NCI-H1105 (cell line): ENCODE results near the gene NRL.
"Not testable (repeated sequence)": the region's sequence is repeated elsewhere in the genome, so short reads cannot be mapped to it uniquely, and the experiment has no call there.

Experiments used
- DNase-seq: peaks from one replicate; lab custom pipeline; 2025; lab: John Stamatoyannopoulos, UW

NRL gene

GRCh38 chr14:24123424-24124417 lies 9.0 kb upstream of the NRL start:
- no peak for DNase-seq

GRCh38 chr14:24122898-24123297 lies 8.1 kb upstream of the NRL start:
- no peak for DNase-seq

GRCh38 chr14:24122416-24122815 lies 7.7 kb upstream of the NRL start:
- DNase-seq = no peak

GRCh38 chr14:24121210-24121609 lies 6.5 kb upstream of the NRL start:
- DNase-seq = no peak

DNA sequence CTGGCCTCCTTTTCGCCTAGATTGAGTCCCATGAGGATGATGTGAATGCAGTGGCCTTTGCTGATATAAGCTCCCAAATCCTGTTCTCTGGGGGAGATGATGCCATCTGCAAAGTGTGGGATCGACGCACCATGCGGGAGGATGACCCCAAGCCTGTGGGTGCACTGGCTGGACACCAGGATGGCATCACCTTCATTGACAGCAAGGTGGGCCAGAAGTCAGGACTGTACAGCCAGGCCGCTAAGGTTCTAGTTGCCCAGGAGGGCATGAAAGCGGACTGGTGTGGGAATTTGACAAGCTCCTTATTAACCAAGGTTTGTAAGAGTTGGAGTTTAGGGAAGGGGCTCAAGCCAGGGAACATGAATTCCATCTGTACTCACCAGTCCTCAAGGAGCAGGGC lies 4.9 kb upstream of the NRL start:
- DNase-seq = no peak

DNA sequence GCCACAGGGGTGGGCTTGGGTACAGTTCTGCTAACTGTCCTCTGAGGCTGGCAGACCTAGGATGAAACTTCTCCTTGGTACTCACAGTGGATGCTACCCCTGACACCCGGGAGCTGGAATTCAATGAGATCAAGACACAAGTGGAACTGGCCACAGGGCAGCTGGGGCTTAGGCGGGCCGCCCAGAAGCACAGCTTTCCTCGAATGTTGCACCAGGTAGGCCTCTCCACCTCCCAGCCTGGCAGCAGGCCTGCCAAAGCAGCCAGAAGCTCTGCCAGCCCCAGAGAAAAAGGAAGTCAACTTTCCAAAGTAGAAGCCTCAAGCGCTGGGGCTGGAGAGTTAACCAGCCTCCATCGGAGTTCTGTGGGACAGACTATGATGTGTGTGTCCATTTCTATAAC lies 2.4 kb upstream of the NRL start:
- DNase-seq = no peak

- DNase-seq = no peak
Measured at GRCh38 chr14:24116128-24116814, 1.5 kb upstream of the NRL start.

DNA sequence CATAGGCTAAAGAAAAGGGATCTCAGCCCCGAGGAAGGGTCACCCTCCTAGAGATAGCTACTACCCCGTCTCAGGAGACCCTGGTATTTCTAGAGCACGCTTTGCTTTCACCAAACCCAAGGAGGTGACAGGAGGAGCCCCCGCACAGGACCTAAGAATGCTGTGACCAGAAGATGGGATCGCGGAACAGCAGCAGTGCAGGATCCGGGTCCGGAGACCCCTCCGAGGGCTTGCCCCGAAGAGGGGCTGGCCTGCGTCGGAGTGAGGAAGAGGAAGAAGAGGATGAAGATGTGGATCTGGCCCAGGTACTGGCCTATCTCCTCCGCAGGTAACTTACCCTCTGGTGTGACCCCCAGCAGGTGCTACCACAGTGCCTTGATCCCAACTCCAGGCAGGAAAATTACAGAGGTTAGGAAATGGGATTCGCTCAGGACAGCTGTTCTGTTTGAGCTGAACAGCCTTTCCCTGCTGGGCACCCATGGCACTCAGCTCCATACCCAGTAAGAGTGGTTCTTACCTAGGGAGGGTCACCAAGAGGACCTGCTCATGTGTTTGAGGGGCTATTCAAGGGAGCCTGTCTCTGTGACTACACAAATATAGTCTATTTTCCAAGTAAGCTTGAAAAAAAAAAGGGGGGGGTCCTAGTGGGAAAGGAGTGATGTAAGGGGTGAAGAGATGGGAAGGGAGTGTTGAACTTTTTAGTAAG lies 826 bp upstream of the NRL start:
- DNase-seq = no peak

DNA sequence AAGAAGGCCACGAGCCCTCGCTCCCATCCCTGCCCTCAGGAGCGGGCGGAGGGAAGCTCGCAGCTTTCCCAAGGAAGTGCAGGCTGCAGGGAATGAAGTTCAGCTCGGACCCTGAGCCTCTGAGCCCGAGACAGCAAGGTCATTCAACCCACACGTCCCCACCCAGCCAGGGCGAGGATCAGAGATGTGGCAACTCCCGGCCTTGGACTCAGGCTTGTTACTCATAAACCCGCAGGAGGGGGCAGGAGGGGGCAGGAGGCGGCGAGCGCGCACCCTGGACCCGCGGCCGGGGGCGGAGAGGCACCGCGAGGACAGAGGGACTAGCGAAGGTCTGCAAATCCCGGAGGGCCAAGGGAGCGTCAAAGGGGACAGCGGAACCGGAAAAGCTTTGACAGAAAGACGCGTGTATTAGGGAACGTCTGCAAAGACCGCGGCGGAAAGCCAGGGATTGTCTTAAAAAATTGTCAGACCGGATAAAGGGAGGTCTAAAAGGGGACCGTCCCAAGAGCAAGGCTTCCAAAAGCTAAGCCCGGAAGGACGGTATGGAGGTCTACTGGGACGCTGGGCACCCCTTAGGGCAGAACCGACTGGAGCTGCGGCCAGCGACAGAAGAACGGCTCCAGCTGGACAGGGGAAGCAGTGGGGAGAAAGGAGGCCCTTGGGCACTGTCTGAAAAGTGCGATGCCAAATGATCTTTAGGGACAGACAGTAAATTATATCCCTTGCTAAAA lies 783 bp downstream of the NRL start:
- DNase-seq = peak; percentile 81

GRCh38 chr14:24113379-24113800 lies 1.4 kb downstream of the NRL start:
- no peak for DNase-seq

DNA sequence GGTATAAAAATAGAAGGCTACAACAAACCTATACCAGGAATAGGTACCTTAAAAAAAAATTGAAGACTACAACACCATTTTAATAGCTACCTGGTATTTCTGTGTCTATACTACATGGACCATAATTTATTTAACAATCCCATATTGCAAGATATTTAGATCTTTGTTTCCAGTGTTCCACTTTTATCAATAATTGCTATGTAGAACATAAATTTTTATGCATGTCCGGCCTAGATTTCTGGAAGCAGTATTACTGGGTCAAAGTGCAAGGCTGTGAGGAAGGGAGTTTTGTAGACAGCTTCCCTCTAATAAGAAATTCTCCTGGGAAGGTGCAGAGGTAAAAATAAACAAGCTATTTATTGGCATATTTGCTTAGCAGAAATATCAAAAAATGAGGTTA lies 4.2 kb downstream of the NRL start:
- DNase-seq = no peak

- no peak for DNase-seq
Measured at GRCh38 chr14:24110060-24110459, 4.7 kb downstream of the NRL start.

DNA sequence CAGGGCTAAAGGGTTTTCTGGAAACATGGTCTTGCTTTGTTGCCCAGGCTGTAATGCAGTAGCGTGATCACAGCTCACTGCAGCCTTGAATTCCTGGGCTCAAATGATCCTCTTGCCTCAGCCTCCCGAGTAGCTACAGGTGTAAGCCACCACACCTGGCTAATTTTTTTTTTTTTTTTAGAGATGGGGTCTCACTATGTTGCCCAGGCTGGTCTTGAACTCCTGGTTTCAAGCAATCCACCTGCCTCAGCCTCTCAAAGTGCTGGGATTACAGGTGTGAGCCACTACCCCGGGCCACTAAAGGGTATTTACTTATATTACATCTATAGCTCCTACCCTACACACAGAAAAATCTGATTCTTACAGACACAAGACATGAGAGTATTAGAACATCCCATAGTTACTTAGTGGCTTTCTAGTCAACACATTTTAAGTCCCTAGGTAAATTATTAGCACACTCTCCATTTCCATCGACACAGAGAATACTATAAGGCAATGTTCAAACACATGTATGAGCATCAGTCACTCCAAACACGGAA lies 6.3 kb downstream of the NRL start:
- no peak for DNase-seq

DNA sequence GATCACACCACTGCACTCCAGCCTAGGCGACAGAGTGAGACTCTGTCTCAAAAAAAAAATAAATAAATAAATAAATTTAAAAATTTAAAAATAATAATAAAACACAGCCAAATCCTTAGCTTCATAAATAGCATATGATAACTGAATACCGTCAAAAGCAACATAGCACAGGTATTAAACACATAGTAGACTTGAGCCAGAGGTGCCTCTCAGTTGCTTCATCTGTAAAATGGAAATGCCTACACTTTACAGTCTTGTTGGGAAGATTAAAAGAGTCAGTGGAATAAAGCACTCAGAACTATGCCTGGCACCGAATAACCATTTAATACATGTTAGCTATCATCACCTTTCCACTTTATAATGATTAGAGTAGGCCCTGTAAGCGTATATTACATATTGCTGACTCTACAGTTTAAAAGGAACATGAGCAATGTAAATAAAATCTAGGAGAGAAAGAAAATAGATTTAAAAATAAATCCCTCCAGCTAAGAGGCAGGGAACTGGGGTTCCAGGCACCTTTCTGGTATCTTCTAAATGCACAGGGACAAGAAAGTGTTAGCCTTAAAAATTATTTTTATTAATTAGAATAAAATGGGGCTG lies 8.0 kb downstream of the NRL start:
- no peak for DNase-seq

DNA sequence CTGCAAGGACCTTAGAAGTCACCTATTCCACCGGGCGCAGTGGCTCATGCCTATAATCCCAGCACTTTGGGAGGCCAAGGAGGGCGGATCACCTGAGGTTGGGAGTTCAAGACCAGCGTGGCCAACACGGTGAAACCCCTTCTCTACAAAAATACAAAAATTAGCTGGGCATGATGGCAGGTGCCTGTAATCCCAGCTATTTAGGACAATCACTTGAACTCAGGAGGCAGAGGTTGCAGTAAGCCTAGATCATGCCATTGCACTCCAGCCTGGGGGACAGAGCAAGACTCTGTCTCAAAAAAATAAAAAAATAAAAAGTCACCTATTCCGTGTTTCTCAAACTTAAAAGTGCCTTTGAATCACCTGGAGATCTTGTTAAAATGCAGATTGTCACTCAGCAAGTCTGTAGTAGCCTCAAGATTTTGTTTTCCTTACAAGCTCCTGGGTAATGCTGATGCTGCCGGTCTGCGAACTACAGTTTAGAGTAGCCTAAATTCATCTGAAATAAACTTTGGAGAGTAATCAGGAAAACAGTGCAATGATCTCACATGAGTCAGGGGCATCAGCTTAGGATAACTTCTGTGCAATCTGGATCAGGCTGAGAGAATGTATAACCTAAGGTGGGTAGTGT lies 9.0 kb downstream of the NRL start:
- DNase-seq = not testable (repeated sequence)

DNA sequence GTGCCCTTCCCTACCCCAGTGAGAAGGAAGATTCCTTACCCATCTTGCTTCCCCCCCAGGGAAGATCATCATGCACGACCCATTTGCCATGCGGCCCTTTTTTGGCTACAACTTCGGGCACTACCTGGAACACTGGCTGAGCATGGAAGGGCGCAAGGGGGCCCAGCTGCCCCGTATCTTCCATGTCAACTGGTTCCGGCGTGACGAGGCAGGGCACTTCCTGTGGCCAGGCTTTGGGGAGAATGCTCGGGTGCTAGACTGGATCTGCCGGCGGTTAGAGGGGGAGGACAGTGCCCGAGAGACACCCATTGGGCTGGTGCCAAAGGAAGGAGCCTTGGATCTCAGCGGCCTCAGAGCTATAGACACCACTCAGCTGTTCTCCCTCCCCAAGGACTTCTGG lies 11.3 kb downstream of the NRL start:
- DNase-seq = no peak

- no peak for DNase-seq
Measured at GRCh38 chr14:24102357-24103048, 12.2 kb downstream of the NRL start.

DNA sequence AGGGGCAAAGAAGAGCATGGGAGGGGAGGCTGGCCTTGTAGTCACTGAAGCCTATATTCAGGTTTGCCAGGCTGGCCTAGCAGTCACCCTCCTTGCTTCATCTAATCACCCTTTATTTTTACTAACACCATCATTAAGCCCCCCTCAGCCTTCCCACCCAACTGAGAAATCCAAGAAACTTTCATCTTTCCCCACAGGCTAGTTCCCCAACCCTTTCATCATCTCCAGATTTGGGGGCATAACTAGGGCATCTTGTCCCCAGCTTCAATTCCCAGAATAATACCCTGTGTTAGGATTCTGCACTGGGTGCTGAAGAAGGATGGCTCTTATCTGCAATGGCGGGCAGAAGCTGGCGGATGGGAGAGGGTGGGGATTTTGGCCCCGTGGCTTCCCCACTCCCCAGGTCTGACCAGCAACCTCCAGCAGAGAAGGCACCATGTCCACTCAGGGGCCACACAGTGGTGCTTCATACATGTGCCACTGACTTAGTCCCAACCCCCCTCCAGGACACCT lies 13.7 kb downstream of the NRL start:
- DNase-seq = no peak

DNA sequence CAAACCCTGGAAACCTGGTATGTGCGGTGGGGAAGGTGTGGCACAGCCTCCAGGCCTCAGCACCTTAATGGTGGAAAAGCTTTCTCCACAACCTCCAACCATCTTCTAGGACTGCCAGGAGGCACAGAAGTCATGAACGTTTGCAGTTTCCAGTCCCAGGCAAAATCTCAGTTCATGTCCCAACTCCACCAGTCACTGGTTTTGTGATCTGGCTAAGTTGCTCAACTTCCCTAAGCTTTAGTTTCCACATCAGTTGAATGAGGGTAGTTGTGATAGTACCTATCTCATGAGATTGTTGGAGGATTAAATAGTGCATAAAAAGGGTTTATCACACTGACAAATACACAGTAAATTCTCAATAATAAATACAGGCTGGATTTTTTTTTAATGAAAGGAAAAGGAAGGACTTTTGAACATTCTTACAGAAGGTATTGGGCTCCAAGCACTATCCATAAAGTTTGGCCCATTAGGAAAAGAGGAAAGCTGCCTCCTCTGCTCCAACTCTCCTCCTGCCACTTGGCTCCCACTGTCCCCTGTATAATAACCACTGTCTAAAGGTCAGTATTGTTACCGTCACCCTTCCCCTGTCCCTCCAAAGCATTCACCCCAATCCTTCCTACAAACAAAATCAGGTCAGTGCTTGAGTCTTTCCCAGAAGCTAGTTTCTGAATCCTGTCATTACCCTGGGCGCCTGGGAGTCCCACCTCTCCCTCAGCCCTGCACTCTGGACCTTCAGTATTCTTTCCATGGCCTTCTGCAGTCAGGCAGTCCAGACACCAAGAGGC lies 14.4 kb downstream of the NRL start:
- DNase-seq = no peak
